ENCODE results near the gene RASD2. TPM values are rescaled to one million over a fixed set of nuclear protein-coding genes. Genes with fewer than 3 reads are reported as not detected.

Gene RASD2
- total RNA-seq, 4 donors from 2014 or later = 0.06 to 0.26 (median 0.19) TPM; not detected in 1

- H3K4me1 ChIP-seq = peaks cover 9 to 41% (median 13%) of the 10 kb centered on the region in 3 donors
Observed at GRCh38 chr22:35543702-35544101, 3.1 kb downstream of the RASD2 start.

DNA sequence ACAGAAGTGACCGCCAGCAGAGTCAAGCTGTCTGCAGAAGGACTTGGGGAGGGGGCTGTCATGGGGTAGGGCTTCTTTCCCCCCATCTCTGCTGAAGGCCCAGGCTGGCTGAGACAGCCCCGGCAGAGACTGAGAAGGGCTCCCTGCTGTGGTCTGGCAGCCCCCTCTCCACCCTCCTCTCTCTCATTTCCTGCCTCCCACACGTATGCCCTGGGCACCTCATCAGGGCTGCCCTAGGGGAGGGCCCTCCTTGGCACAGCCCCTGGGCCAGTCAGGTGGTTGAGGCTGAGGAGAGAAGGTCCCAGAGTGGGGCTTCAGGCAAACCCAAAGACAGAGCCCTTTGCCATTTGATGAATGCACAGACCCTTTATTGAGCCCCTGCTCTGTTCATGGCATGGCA is 3.6 kb downstream of the RASD2 start:
- intact Hi-C loops (cut with DNase I) = no loop called here
- TF ChIP-seq, protein P1, sequence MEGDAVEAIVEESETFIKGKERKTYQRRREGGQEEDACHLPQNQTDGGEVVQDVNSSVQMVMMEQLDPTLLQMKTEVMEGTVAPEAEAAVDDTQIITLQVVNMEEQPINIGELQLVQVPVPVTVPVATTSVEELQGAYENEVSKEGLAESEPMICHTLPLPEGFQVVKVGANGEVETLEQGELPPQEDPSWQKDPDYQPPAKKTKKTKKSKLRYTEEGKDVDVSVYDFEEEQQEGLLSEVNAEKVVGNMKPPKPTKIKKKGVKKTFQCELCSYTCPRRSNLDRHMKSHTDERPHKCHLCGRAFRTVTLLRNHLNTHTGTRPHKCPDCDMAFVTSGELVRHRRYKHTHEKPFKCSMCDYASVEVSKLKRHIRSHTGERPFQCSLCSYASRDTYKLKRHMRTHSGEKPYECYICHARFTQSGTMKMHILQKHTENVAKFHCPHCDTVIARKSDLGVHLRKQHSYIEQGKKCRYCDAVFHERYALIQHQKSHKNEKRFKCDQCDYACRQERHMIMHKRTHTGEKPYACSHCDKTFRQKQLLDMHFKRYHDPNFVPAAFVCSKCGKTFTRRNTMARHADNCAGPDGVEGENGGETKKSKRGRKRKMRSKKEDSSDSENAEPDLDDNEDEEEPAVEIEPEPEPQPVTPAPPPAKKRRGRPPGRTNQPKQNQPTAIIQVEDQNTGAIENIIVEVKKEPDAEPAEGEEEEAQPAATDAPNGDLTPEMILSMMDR (IDR thresholded peaks at IDR 0.05) = no peak
- TF ChIP-seq POLR2A (IDR thresholded peaks at IDR 0.05) = no peak
- no peak overlapping the region for H3K4me3 ChIP-seq
- no peak overlapping the region for H3K27ac ChIP-seq
- no peaks in the 10 kb centered on the region for H3K9me3 ChIP-seq
- peaks cover 0 to 98% (median 0%) of the 10 kb centered on the region in 4 donors for H3K27me3 ChIP-seq
- peaks cover 9 to 41% (median 13%) of the 10 kb centered on the region in 3 donors for H3K4me1 ChIP-seq
- no peaks in the 10 kb centered on the region for H3K36me3 ChIP-seq
- 44% methylated on average over 3 of the region's 3 CpGs; no CpG with 5 or more reads in 1 of the 2 donors for WGBS, 2 donors
- DNase-seq = no peak

More at GRCh38 chr22:35543702-35544101, 3.1 kb downstream of the RASD2 start:
- intact Hi-C loops (cut with DNase I) = no loop called here
- Histone ChIP-seq H3K27me3 (peaks cover 0 to 97% (median 0%) of the 10 kb centered on the region in 4 donors), H3K4me3 (no peak overlapping the region), H3K27ac (no peak overlapping the region), H3K36me3 (no peaks in the 10 kb centered on the region), H3K9me3 (no peaks in the 10 kb centered on the region)
- no peak for DNase-seq
- WGBS, 2 donors = 54 to 65% methylated on average over 3 of the region's 3 CpGs
- TF ChIP-seq, protein P1 (IDR thresholded peaks at IDR 0.05) = no peak
- no peak for TF ChIP-seq POLR2A (IDR thresholded peaks at IDR 0.05)

- intact Hi-C loops (cut with DNase I) = no loop called here
- no peak overlapping the region for H3K27ac ChIP-seq
- no peaks in the 10 kb centered on the region for H3K36me3 ChIP-seq
- no peak for DNase-seq
- H3K9me3 ChIP-seq = no peaks in the 10 kb centered on the region
- H3K4me3 ChIP-seq = no peak overlapping the region
- TF ChIP-seq, protein P1 (IDR thresholded peaks at IDR 0.05) = no peak
- TF ChIP-seq POLR2A (IDR thresholded peaks at IDR 0.05) = no peak
- H3K4me1 ChIP-seq = peaks cover 6 to 40% (median 12%) of the 10 kb centered on the region in 3 donors
- WGBS, 2 donors = 64 to 87% methylated on average over 9 of the region's 9 CpGs
- H3K27me3 ChIP-seq = peaks cover 0 to 99% (median 0%) of the 10 kb centered on the region in 4 donors
Observed at GRCh38 chr22:35544827-35545226, 4.2 kb downstream of the RASD2 start.

GRCh38 chr22:35546886-35547285 is 6.3 kb downstream of the RASD2 start:
- TF ChIP-seq, protein P1 (IDR thresholded peaks at IDR 0.05) = no peak
- no peak for TF ChIP-seq POLR2A (IDR thresholded peaks at IDR 0.05)
- no peak for DNase-seq
- 44 to 76% methylated on average over 4 to 12 of the region's 18 CpGs for WGBS, 2 donors

GRCh38 chr22:35547987-35548721 is 7.5 kb downstream of the RASD2 start:
- H3K36me3 ChIP-seq = no peaks in the 10 kb centered on the region
- H3K27me3 ChIP-seq = peaks cover 0 to 80% (median 0%) of the 10 kb centered on the region in 4 donors
- no peaks in the 10 kb centered on the region for H3K9me3 ChIP-seq
- peaks cover 0 to 11% (median 0%) of the 10 kb centered on the region in 3 donors for H3K4me1 ChIP-seq
- no peak overlapping the region for H3K27ac ChIP-seq
- WGBS, 2 donors = 69 to 72% methylated on average over 9 to 10 of the region's 13 CpGs
- H3K4me3 ChIP-seq = no peak overlapping the region
- intact Hi-C loops (cut with DNase I) = no loop called here
- TF ChIP-seq POLR2A (IDR thresholded peaks at IDR 0.05) = no peak
- TF ChIP-seq, protein P1 (IDR thresholded peaks at IDR 0.05) = no peak
- no peak for DNase-seq

More at GRCh38 chr22:35546886-35547285, 6.3 kb downstream of the RASD2 start:
- H3K27me3 ChIP-seq = peaks cover 0 to 91% (median 0%) of the 10 kb centered on the region in 4 donors
- H3K4me1 ChIP-seq = peaks cover 0 to 20% (median 0%) of the 10 kb centered on the region in 3 donors
- H3K4me3 ChIP-seq = no peak overlapping the region
- H3K36me3 ChIP-seq = no peaks in the 10 kb centered on the region
- H3K27ac ChIP-seq = no peak overlapping the region
- intact Hi-C loops (cut with DNase I) = no loop called here
- H3K9me3 ChIP-seq = no peaks in the 10 kb centered on the region

All from esophagus squamous epithelium (tissue), 5 donors.